HepG2 (cell line): ENCODE measurements around the gene CDK5R1. TPM values are rescaled to one million over a fixed set of nuclear protein-coding genes. Genes with fewer than 3 reads are reported as not detected.

Experiments used
- ARNTL ChIP-seq: sonication (generic); formaldehyde crosslinking; IDR thresholded peaks from 2 replicates; pipeline ENCODE4 v1.4.0; 2020; ENCODE audit warnings: mild to moderate bottlenecking, missing genetic modification reagents
- BATF2 ChIP-seq: sonication (generic); formaldehyde crosslinking; IDR thresholded peaks from 2 replicates; pipeline ENCODE4 v1.8.0; 2022; ENCODE audit warnings: mild to moderate bottlenecking, missing genetic modification reagents, moderate library complexity
- PBX2 ChIP-seq: IDR thresholded peaks from 2 replicates; pipeline ENCODE4 v1.6.1; 2016; ENCODE audit warnings: control low read depth
- polyA plus RNA-seq, 8 experiments: library from polyadenylated mRNA; depleted of rRNA in 3 of 8; stranded (reverse) in 7 of 8; unstranded in 1 of 8; fragments of >200 nt; fragmentation: Illumina TruSeq in 4 of 8; extraction: Trizol in 4 of 8; gene quantifications; 2 replicates each; pipeline versions ENCODE4 v1.2.1 to v1.2.3, GENCODE V29; 2011 to 2016; ENCODE audit warnings: low read depth in 4 of 8, missing spikeins in 1 of 8, mixed read lengths in 1 of 8; ENCODE audit not compliant: insufficient read depth in 1 of 8
- total RNA-seq, 5 experiments: library from RNA; depleted of rRNA; stranded (reverse); fragments of >200 nt; fragmentation: Illumina TruSeq; extraction: Trizol; gene quantifications; 2 replicates each; pipeline ENCODE4 v1.2.3, GENCODE V29; 2016; ENCODE audit warnings: low read depth in 1 of 5
- TF ChIP-seq, protein P1 (sequence below), 2 experiments: sonication (generic) in 1 of 2; formaldehyde crosslinking in 1 of 2; IDR thresholded peaks; 2 replicates each; pipeline versions ENCODE4 v1.4.0 to v1.6.1; 2016 to 2020; ENCODE audit warnings: borderline replicate concordance in 1 of 2, low read depth in 1 of 2, mild to moderate bottlenecking in 1 of 2, missing genetic modification reagents in 1 of 2
- TF ChIP-seq, protein P2 (sequence below): sonication (generic); formaldehyde crosslinking; IDR thresholded peaks from 2 replicates; pipeline ENCODE4 v1.4.0; 2020; ENCODE audit warnings: low read depth, missing genetic modification reagents
- TF ChIP-seq, protein P3 (sequence below): sonication (generic); formaldehyde crosslinking; IDR thresholded peaks from 2 replicates; pipeline ENCODE4 v1.8.0; 2022; ENCODE audit warnings: missing genetic modification reagents, mild to moderate bottlenecking, moderate library complexity, borderline replicate concordance

Gene CDK5R1
- total and polyA plus RNA-seq, 2 of the 13 experiments (the other 11 are each of a cell fraction or from before 2014, with no cell fraction given), result 1.1 to 3.9 TPM

GRCh38 chr17:32487473-32488176 is 832 bp downstream of the CDK5R1 start (continued):
- TF ChIP-seq, protein P1, sequence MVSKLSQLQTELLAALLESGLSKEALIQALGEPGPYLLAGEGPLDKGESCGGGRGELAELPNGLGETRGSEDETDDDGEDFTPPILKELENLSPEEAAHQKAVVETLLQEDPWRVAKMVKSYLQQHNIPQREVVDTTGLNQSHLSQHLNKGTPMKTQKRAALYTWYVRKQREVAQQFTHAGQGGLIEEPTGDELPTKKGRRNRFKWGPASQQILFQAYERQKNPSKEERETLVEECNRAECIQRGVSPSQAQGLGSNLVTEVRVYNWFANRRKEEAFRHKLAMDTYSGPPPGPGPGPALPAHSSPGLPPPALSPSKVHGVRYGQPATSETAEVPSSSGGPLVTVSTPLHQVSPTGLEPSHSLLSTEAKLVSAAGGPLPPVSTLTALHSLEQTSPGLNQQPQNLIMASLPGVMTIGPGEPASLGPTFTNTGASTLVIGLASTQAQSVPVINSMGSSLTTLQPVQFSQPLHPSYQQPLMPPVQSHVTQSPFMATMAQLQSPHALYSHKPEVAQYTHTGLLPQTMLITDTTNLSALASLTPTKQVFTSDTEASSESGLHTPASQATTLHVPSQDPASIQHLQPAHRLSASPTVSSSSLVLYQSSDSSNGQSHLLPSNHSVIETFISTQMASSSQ (IDR thresholded peaks at IDR 0.05; ENCODE audit: low read depth), result no peak
- TF ChIP-seq, protein P1 (CRISPR knock-in tag; IDR thresholded peaks at IDR 0.05; ENCODE audit: borderline replicate concordance), result no peak
- TF ChIP-seq, protein P2, sequence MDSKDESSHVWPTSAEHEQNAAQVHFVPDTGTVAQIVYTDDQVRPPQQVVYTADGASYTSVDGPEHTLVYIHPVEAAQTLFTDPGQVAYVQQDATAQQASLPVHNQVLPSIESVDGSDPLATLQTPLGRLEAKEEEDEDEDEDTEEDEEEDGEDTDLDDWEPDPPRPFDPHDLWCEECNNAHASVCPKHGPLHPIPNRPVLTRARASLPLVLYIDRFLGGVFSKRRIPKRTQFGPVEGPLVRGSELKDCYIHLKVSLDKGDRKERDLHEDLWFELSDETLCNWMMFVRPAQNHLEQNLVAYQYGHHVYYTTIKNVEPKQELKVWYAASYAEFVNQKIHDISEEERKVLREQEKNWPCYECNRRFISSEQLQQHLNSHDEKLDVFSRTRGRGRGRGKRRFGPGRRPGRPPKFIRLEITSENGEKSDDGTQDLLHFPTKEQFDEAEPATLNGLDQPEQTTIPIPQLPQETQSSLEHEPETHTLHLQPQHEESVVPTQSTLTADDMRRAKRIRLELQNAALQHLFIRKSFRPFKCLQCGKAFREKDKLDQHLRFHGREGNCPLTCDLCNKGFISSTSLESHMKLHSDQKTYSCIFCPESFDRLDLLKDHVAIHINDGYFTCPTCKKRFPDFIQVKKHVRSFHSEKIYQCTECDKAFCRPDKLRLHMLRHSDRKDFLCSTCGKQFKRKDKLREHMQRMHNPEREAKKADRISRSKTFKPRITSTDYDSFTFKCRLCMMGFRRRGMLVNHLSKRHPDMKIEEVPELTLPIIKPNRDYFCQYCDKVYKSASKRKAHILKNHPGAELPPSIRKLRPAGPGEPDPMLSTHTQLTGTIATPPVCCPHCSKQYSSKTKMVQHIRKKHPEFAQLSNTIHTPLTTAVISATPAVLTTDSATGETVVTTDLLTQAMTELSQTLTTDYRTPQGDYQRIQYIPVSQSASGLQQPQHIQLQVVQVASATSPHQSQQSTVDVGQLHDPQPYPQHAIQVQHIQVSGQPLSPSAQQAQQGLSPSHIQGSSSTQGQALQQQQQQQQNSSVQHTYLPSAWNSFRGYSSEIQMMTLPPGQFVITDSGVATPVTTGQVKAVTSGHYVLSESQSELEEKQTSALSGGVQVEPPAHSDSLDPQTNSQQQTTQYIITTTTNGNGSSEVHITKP (CRISPR knock-in tag), result no peak
- TF ChIP-seq, protein P3, sequence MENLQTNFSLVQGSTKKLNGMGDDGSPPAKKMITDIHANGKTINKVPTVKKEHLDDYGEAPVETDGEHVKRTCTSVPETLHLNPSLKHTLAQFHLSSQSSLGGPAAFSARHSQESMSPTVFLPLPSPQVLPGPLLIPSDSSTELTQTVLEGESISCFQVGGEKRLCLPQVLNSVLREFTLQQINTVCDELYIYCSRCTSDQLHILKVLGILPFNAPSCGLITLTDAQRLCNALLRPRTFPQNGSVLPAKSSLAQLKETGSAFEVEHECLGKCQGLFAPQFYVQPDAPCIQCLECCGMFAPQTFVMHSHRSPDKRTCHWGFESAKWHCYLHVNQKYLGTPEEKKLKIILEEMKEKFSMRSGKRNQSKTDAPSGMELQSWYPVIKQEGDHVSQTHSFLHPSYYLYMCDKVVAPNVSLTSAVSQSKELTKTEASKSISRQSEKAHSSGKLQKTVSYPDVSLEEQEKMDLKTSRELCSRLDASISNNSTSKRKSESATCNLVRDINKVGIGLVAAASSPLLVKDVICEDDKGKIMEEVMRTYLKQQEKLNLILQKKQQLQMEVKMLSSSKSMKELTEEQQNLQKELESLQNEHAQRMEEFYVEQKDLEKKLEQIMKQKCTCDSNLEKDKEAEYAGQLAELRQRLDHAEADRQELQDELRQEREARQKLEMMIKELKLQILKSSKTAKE, result no peak
- TF ChIP-seq PBX2, result no peak
- no peak for TF ChIP-seq BATF2 (CRISPR knock-in tag)
- TF ChIP-seq ARNTL (CRISPR knock-in tag), result no peak
